ENCODE results near the gene SLCO1B3.

Gene SLCO1B3

GRCh38 chr12:20863056-20863455 is 52.6 kb downstream of the SLCO1B3 start:
- no peak overlapping the region for H3K27ac ChIP-seq
- no peaks in the 10 kb centered on the region for H3K27me3 ChIP-seq (ENCODE audit: insufficient read depth, low read depth, severe bottlenecking)
- H3K9me3 ChIP-seq (ENCODE audit: severe bottlenecking): no peaks in the 10 kb centered on the region
- DNase-seq: no peak
- H3K36me3 ChIP-seq: no peaks in the 10 kb centered on the region
- TF ChIP-seq CTCF (IDR thresholded peaks at IDR 0.05; ENCODE audit: low read depth, low read length): no peak
- H3K4me3 ChIP-seq (ENCODE audit: low read depth, low read length): no peak overlapping the region

- Histone ChIP-seq H3K4me3 (ENCODE audit: low read depth, low read length) (no peak overlapping the region), H3K27me3 (ENCODE audit: insufficient read depth, low read depth, severe bottlenecking) (no peaks in the 10 kb centered on the region), H3K27ac (no peak overlapping the region), H3K9me3 (ENCODE audit: severe bottlenecking) (no peaks in the 10 kb centered on the region), H3K36me3 (no peaks in the 10 kb centered on the region)
- no peak for DNase-seq
- no peak for TF ChIP-seq CTCF (IDR thresholded peaks at IDR 0.05; ENCODE audit: low read depth, low read length)
These were observed 55.4 kb downstream of the SLCO1B3 start for GRCh38 chr12:20865873-20866272.

- H3K36me3 ChIP-seq: no peaks in the 10 kb centered on the region
- H3K9me3 ChIP-seq (ENCODE audit: severe bottlenecking): no peaks in the 10 kb centered on the region
- no peak for TF ChIP-seq CTCF (IDR thresholded peaks at IDR 0.05; ENCODE audit: low read depth, low read length)
- no peaks in the 10 kb centered on the region for H3K27me3 ChIP-seq (ENCODE audit: insufficient read depth, low read depth, severe bottlenecking)
- H3K4me3 ChIP-seq (ENCODE audit: low read depth, low read length): no peak overlapping the region
- DNase-seq: no peak
- no peak overlapping the region for H3K27ac ChIP-seq
These were observed 57.8 kb downstream of the SLCO1B3 start for GRCh38 chr12:20868277-20868676.

- no peaks in the 10 kb centered on the region for H3K36me3 ChIP-seq
- H3K27ac ChIP-seq: no peak overlapping the region
- TF ChIP-seq CTCF (IDR thresholded peaks at IDR 0.05; ENCODE audit: low read depth, low read length): no peak
- H3K9me3 ChIP-seq (ENCODE audit: severe bottlenecking): no peaks in the 10 kb centered on the region
- no peak for DNase-seq
- no peak overlapping the region for H3K4me3 ChIP-seq (ENCODE audit: low read depth, low read length)
- no peaks in the 10 kb centered on the region for H3K27me3 ChIP-seq (ENCODE audit: insufficient read depth, low read depth, severe bottlenecking)
These were observed 72.8 kb downstream of the SLCO1B3 start for GRCh38 chr12:20883288-20883687.

GRCh38 chr12:20885116-20885515 is 74.6 kb downstream of the SLCO1B3 start:
- Histone ChIP-seq H3K36me3 (no peaks in the 10 kb centered on the region), H3K4me3 (ENCODE audit: low read depth, low read length) (no peak overlapping the region), H3K27ac (no peak overlapping the region), H3K9me3 (ENCODE audit: severe bottlenecking) (no peaks in the 10 kb centered on the region), H3K27me3 (ENCODE audit: insufficient read depth, low read depth, severe bottlenecking) (no peaks in the 10 kb centered on the region)
- no peak for DNase-seq
- TF ChIP-seq CTCF (IDR thresholded peaks at IDR 0.05; ENCODE audit: low read depth, low read length): no peak

- DNase-seq: no peak
- Histone ChIP-seq H3K36me3 (no peaks in the 10 kb centered on the region), H3K27me3 (ENCODE audit: insufficient read depth, low read depth, severe bottlenecking) (no peaks in the 10 kb centered on the region), H3K27ac (no peak overlapping the region), H3K9me3 (ENCODE audit: severe bottlenecking) (no peaks in the 10 kb centered on the region), H3K4me3 (ENCODE audit: low read depth, low read length) (no peak overlapping the region)
- TF ChIP-seq CTCF (IDR thresholded peaks at IDR 0.05; ENCODE audit: low read depth, low read length): no peak
These were observed 75.0 kb downstream of the SLCO1B3 start for GRCh38 chr12:20885552-20885951.
